Measurements from ENCODE around the gene SCN8A. TPM values are rescaled to one million over a fixed set of nuclear protein-coding genes. Genes with fewer than 3 reads are reported as not detected.

Gene SCN8A
- polyA plus RNA-seq, 2 of the 4 experiments (the other 2 are of a cell fraction), result 1.8 to 4.8 TPM

DNA sequence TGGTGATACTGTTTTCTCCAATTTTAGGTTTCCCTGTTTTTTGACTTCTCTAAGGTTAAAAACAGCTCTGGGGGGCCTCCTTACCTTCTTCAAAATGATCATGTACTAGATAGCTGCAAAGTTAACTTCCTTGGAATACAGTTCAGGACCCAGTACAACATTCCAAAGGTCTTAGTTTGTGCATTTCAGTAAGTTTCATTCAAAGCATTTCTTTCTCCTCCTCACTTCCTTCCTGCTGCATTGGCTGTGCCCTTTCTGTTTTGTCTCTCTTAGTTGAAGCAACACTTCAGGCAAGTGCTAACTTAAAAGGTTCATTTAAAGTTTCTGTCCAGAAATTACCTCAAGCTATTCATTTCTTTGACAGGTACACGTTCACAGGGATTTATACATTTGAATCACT lies 95.7 kb downstream of the SCN8A start:
- WGBS (ENCODE audit: missing lambda C conversion rate), result 69% methylated on average over 1 of the region's 1 CpG
- Histone ChIP-seq H3K4me2 (no peak overlapping the region), H3K4me1 (peaks cover 25% of the 10 kb centered on the region), H3K9me3 (no peaks in the 10 kb centered on the region), H3K4me3 (no peak overlapping the region), H3K27ac (no peak overlapping the region)
- FAIRE-seq (no peak), DNase-seq (ENCODE audit: low read depth in 1 of 2, low spot score in 1 of 2) (no peak), ATAC-seq (no peak)
- CTCF ChIA-PET, result interaction anchor here (0.6 to 2.7 kb wide), 5 partner anchors 8 to 471 kb away, joined by 3 to 7 read pairs (median 3); no protein-coding TSS in a partner anchor
- TF ChIP-seq POLR2A (IDR thresholded peaks at IDR 0.05; ENCODE audit: low read length) (no peak), ZC3H11A (IDR thresholded peaks at IDR 0.05) (no peak), CHD4 (IDR thresholded peaks at IDR 0.05; ENCODE audit: borderline replicate concordance) (no peak), FOSL2 (IDR thresholded peaks at IDR 0.05) (no peak), FOSL2 (CRISPR knock-in tag; IDR thresholded peaks at IDR 0.05) (no peak), ZNF302 (CRISPR knock-in tag; IDR thresholded peaks at IDR 0.05) (no peak), CBX8 (IDR thresholded peaks at IDR 0.05) (no peak), NR3C1 (IDR thresholded peaks at IDR 0.05) (no peak), MAFK (IDR thresholded peaks at IDR 0.05; ENCODE audit: partially characterized antibody) (no peak), HDAC2 (IDR thresholded peaks at IDR 0.05) (no peak), CEBPB (IDR thresholded peaks at IDR 0.05) (no peak)
- POLR2A ChIA-PET, result no interaction called here

DNA sequence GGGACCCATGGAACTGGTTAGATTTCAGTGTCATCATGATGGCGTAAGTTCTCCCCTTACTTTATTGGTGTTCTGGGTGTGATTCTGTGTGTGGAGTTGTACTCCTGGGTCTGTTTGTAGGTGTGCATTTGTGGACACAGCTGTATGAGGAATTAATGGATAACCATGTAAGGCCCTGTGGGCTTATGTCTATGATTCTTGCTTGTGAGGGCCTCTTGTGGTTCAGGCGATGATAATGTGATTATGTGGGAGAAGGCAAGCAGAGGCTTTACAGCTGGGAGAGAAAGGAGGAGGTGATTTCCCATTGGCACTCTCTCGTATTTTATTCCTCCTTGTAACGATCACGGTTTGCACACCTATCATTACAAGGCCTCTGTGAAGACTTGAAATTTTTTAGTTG lies 96.1 kb downstream of the SCN8A start:
- Histone ChIP-seq H3K9me3 (no peaks in the 10 kb centered on the region), H3K27ac (no peak overlapping the region), H3K4me2 (no peak overlapping the region), H3K4me3 (no peak overlapping the region), H3K4me1 (peaks cover 25% of the 10 kb centered on the region)
- FAIRE-seq (no peak), DNase-seq (ENCODE audit: low read depth in 1 of 2, low spot score in 1 of 2) (no peak), ATAC-seq (no peak)
- no peak for TF ChIP-seq CHD4 (IDR thresholded peaks at IDR 0.05; ENCODE audit: borderline replicate concordance)
- TF ChIP-seq FOSL2 (IDR thresholded peaks at IDR 0.05), result no peak
- TF ChIP-seq FOSL2 (CRISPR knock-in tag; IDR thresholded peaks at IDR 0.05), result no peak
- TF ChIP-seq TP53 (CRISPR knock-in tag; IDR thresholded peaks at IDR 0.05), result no peak
- no peak for TF ChIP-seq JUN (IDR thresholded peaks at IDR 0.05)
- no peak for TF ChIP-seq ESRRA (IDR thresholded peaks at IDR 0.05; ENCODE audit: borderline replicate concordance, low read length)
- TF ChIP-seq PHF8 (IDR thresholded peaks at IDR 0.05; ENCODE audit: borderline replicate concordance, low read depth), result no peak
- no peak for TF ChIP-seq NR3C1 (IDR thresholded peaks at IDR 0.05)
- no peak for TF ChIP-seq HOXB5 (CRISPR knock-in tag; IDR thresholded peaks at IDR 0.05)
- TF ChIP-seq, protein P1, sequence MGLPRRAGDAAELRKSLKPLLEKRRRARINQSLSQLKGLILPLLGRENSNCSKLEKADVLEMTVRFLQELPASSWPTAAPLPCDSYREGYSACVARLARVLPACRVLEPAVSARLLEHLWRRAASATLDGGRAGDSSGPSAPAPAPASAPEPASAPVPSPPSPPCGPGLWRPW (IDR thresholded peaks at IDR 0.05), result no peak
- no peak for TF ChIP-seq POLR2A (IDR thresholded peaks at IDR 0.05; ENCODE audit: low read length)
- ChIA-PET CTCF (interaction anchor here (0.6 to 2.7 kb wide), 5 partner anchors 8 to 156 kb away, joined by 3 to 7 read pairs (median 3); no protein-coding TSS in a partner anchor), POLR2A (no interaction called here)
- 89% methylated on average over 5 of the region's 5 CpGs for WGBS (ENCODE audit: missing lambda C conversion rate)

DNA sequence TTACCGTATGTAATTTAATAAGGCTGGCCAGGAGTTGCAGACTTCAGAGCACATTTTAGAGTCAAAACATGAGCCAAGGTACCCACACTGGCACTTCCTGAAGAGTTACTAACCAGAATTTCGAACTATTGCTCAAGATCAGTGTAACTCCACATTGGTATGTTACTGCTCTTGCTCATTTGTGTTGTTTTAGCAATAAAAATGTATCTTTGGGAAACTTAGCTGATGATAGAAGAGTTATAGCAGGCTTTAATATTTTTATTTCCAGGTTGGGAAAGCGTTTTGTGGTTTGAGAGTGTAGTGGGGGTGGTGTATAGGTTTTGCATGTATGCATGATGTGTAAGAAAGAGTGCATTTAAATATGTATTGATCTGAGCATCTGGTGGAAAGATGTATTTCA lies 96.6 kb downstream of the SCN8A start:
- H3K4me1 ChIP-seq, result peaks cover 25% of the 10 kb centered on the region
- WGBS (ENCODE audit: missing lambda C conversion rate), result 67% methylated on average over 3 of the region's 3 CpGs
- POLR2A ChIA-PET, result no interaction called here
- ATAC-seq (no peak), FAIRE-seq (no peak), DNase-seq (ENCODE audit: low read depth in 1 of 2, low spot score in 1 of 2) (no peak)
- no peak overlapping the region for H3K4me2 ChIP-seq
- CTCF ChIA-PET, result interaction anchor here (0.6 to 2.7 kb wide), 4 partner anchors 8 to 157 kb away, joined by 3 to 7 read pairs (median 5); no protein-coding TSS in a partner anchor
- H3K9me3 ChIP-seq, result no peaks in the 10 kb centered on the region
- TF ChIP-seq EP300 (IDR thresholded peaks at IDR 0.05), result no peak
- TF ChIP-seq, protein P2, sequence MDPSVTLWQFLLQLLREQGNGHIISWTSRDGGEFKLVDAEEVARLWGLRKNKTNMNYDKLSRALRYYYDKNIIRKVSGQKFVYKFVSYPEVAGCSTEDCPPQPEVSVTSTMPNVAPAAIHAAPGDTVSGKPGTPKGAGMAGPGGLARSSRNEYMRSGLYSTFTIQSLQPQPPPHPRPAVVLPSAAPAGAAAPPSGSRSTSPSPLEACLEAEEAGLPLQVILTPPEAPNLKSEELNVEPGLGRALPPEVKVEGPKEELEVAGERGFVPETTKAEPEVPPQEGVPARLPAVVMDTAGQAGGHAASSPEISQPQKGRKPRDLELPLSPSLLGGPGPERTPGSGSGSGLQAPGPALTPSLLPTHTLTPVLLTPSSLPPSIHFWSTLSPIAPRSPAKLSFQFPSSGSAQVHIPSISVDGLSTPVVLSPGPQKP (IDR thresholded peaks at IDR 0.05; ENCODE audit: low read depth, low read length), result no peak
- no peak for TF ChIP-seq POLR2AphosphoS2 (conservative IDR thresholded peaks at IDR 0.05; ENCODE audit: low read length)
- TF ChIP-seq RFX5 (IDR thresholded peaks at IDR 0.05), result no peak
- TF ChIP-seq FOSL2 (IDR thresholded peaks at IDR 0.05), result no peak
- TF ChIP-seq FOSL2 (CRISPR knock-in tag; IDR thresholded peaks at IDR 0.05), result no peak
- no peak for TF ChIP-seq POLR2A (IDR thresholded peaks at IDR 0.05; ENCODE audit: low read length)
- TF ChIP-seq, protein P3, sequence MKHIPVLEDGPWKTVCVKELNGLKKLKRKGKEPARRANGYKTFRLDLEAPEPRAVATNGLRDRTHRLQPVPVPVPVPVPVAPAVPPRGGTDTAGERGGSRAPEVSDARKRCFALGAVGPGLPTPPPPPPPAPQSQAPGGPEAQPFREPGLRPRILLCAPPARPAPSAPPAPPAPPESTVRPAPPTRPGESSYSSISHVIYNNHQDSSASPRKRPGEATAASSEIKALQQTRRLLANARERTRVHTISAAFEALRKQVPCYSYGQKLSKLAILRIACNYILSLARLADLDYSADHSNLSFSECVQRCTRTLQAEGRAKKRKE (CRISPR knock-in tag; IDR thresholded peaks at IDR 0.05; ENCODE audit: low read depth), result no peak
- TF ChIP-seq NPAS2 (CRISPR knock-in tag; IDR thresholded peaks at IDR 0.05; ENCODE audit: borderline replicate concordance), result no peak
- TF ChIP-seq EHMT2 (IDR thresholded peaks at IDR 0.05; ENCODE audit: low read depth), result no peak
- TF ChIP-seq NFE2L2 (conservative IDR thresholded peaks at IDR 0.05; ENCODE audit: low read length), result no peak
- no peak overlapping the region for H3K4me3 ChIP-seq
- no peak overlapping the region for H3K27ac ChIP-seq

Measured in A549 (cell line).